B cell (primary cell): ENCODE data around the gene LYAR.

ENCODE experiments used
- EZH2 ChIP-seq: IDR thresholded peaks from 2 replicates; pipeline ENCODE4 v1.6.1; 2012; ENCODE audit warnings: borderline replicate concordance, low read depth, mild to moderate bottlenecking, moderate library complexity, low read length; ENCODE audit not compliant: insufficient read depth, poor library complexity, severe bottlenecking
- TF ChIP-seq, protein P1 (sequence below): fragments of 200-600 bp; IDR thresholded peaks from one replicate; pipeline ENCODE4 v1.8.0; 2022; ENCODE audit warnings: antibody characterized with exemption, mild to moderate bottlenecking

DNA sequence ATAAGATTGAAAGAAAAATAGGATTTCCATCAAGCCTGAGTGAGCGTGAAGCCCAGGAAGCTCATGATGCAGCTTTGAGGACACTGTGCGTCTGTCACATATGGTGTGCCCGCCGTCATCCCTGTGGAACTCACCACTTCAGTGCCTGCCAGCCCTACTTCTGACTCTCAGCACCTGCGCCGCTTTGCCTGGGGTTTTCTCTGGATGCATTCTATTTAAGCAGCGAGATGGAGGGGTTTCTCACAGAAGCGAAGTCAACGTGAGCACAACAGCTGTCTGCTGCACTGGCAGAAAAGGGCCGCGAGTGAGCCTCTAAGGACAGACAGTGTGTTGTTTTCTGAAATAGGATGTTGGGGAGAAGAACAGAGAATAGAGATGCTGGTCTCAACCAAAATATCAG lies 35.8 kb downstream of the LYAR start:
- TF ChIP-seq, protein P1, sequence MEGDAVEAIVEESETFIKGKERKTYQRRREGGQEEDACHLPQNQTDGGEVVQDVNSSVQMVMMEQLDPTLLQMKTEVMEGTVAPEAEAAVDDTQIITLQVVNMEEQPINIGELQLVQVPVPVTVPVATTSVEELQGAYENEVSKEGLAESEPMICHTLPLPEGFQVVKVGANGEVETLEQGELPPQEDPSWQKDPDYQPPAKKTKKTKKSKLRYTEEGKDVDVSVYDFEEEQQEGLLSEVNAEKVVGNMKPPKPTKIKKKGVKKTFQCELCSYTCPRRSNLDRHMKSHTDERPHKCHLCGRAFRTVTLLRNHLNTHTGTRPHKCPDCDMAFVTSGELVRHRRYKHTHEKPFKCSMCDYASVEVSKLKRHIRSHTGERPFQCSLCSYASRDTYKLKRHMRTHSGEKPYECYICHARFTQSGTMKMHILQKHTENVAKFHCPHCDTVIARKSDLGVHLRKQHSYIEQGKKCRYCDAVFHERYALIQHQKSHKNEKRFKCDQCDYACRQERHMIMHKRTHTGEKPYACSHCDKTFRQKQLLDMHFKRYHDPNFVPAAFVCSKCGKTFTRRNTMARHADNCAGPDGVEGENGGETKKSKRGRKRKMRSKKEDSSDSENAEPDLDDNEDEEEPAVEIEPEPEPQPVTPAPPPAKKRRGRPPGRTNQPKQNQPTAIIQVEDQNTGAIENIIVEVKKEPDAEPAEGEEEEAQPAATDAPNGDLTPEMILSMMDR = no peak
- TF ChIP-seq EZH2 = no peak
